EH (cell line): ENCODE data around the gene UGT1A6.

Source experiments
- DNase-seq: peaks from one replicate; pipeline ENCODE4 v3.0.0-alpha.2; 2015; ENCODE audit warnings: low read depth

The UGT1A6 gene

GRCh38 chr2:233801357-233802131 lies 108.9 kb downstream of the UGT1A6 start:
- peak; percentile 29 for DNase-seq

DNA sequence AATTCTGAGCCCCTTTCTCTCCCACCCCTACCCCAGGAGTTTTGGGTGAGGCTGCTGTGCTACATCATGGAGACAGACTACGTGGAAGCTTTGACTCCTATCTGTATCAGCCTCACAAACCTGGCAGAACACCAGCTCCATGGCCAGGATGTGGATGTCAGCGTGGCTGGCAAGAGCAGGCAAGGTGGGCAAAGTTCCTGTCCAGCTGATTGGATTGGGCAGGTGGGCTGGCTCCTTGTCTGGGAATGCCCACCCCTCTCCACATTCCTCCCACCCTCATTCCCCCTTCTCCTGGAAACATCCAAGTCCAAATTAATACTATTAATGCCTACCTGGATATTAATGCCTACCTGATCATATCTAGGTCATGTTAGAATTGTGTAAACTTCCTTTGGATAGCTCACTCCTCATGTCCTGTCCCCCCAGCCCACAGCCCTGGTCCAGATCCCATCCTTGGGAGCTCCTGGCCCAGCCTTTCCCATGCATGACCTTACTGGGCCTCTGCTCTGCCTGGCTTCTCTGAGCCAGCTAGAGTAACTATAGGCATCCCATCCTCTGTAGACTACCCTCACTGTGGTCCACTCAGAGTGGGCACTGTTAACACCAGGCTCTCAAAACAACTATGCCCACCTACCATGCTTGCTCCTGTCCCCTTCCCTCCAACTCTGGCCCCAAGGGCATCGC lies 109.6 kb downstream of the UGT1A6 start:
- no peak for DNase-seq

DNA sequence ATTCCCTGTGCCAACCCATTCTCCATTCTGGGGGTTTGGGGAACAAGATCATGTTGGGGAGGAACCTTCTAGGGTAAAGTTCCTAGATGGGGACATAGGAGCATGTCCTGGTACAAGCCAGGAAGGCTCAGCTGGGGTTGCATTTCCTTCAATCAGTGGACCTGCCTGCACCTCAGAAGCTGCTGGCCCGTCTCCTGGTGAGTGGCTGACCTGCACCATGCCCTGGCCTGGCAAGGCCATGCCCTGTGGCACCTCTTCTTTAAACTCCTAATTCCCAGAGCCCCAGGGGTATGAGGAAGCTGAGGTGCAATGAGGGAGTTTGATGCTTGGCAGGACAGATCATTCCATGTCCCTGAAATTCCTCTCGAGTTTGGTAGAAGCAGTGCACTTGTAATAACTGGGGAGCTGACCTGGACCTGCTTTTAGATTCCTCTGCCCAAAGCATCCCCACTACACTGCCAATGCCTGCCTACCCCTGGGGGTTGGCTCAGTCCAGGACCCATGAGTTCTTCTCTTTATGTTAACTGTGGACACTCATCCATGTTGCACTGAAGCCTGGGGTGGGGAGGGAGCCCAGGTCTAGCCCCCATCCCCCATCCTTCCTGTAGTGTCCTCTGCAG lies 110.7 kb downstream of the UGT1A6 start:
- no peak for DNase-seq

GRCh38 chr2:233803994-233804393 lies 111.3 kb downstream of the UGT1A6 start:
- no peak for DNase-seq

- no peak for DNase-seq
Measured at GRCh38 chr2:233807215-233807865, 114.7 kb downstream of the UGT1A6 start.

- DNase-seq: no peak
Measured at GRCh38 chr2:233807966-233808935, 115.6 kb downstream of the UGT1A6 start.

GRCh38 chr2:233810385-233810784 lies 117.7 kb downstream of the UGT1A6 start:
- DNase-seq: no peak

GRCh38 chr2:233811087-233811486 lies 118.4 kb downstream of the UGT1A6 start:
- no peak for DNase-seq

GRCh38 chr2:233811732-233812131 lies 119.0 kb downstream of the UGT1A6 start:
- DNase-seq: no peak

DNA sequence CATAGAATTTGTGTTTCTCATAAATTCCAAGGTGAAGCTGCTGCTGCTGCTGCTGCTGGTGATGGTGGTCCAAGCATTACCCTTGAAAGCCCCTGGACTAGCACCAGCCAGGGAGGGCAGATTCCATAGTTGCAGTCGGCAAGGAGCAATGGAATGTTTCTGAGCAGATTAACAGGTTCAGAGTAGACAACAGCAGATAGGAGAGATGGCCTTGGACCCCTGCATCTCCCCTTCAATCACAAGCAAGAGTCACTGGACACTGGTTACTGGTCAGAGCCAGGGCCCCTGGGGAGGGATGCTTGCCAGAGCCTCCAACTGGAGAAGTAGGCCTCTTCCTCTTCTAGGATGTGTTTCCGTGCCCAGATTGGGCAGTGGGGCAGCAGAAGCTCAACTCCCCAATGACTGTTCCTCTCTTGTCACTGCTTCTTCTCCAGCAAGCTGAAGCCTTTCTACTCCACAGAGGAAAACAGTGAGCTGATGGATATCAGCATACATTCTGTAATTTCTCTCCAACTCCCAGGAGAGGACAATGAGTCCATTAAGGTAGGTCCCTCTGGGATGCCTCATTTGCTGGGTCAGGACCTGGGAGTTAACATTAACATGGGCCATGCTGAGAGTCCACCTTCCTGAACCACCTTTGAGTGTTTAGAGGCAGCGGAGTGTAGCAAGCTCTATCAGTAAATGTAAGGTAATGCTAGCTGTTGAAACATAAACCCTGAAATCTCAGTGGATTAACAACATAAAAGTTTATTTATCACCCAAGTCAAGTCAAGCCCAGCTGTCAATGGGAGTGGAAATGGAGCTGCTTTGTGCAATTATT lies 120.8 kb downstream of the UGT1A6 start:
- DNase-seq: no peak

GRCh38 chr2:233814056-233814835 lies 121.6 kb downstream of the UGT1A6 start:
- DNase-seq: peak; percentile 34

DNA sequence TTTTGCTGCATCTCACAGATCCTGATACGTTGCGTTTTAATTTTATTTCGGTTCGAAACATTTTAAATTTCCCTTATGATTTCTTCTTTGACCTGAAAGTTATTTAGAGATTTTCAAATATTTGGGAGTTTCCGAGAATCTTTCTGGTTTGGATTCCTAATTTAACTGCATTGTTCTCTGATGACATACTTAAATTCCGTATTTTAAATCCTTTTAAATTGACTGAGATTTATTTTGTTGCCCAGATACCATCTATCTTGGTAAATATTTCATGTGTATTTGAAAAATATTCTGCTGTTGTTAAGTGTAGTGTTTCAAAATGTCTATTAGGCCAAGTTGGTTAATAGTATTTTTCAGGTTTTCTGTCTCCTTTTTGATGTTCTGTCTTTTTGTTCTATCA lies 123.2 kb downstream of the UGT1A6 start:
- peak; percentile 55 for DNase-seq

GRCh38 chr2:233816334-233816733 lies 123.6 kb downstream of the UGT1A6 start:
- peak; percentile 15 for DNase-seq

GRCh38 chr2:233816771-233817170 lies 124.1 kb downstream of the UGT1A6 start:
- peak; percentile 25 for DNase-seq

DNA sequence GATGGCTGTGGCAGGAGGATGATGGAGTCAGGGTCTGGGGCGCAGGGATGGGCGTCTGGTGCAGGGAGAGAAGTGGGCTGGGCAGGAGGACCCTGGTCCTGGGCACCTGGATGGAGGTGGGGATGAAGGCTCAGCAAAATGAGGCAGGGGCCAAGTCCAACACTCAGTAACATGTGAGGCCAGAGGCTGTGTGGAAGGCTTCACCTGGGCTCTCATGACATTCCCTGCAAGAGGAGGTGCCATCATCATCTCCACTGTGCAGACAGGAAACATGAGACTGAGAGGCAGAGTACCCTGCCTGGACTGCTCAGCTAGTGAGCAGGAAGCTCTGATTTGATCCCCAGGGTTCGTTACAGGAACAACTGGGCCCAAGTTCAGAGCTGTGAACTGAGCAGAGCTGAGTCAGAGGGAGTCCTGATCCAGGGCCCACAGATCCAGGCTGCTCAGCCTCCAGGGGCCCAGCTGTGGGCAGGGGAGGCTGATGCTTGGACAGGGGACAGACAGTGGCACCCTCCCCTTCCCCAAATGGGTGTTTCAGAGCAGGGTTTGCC lies 124.7 kb downstream of the UGT1A6 start:
- DNase-seq: peak; percentile 40

DNA sequence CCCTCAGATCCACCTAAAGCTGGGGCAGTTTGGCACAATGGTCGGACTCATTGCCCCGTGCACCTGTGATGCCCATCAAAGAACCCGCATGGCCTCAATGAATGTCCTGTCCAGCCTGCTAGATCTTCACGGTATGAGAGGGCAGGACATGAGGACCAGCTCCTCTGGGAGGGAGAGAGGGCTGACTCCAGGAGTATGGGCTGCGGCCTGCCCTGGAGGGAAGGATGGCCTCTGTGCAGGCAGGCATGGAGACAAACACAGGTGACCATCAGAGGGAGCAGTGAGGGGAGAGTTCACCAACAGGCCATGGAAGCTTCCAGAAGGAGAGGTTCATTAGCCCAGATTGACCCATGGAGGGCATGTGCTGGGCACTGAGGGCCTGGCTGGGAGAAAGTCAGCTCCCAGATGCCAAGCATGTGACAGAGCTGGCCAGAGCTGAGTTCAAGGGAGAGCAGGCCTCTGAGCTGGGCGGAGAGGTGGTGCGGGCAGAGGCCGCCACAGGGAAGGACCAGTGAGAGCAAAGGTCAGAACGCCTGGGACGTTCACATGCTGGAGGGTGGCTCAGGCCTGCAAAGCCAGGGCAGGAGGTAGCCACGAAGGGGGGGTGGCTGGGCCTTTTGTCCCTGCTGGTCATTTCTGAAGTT lies 125.4 kb downstream of the UGT1A6 start:
- DNase-seq: no peak

DNA sequence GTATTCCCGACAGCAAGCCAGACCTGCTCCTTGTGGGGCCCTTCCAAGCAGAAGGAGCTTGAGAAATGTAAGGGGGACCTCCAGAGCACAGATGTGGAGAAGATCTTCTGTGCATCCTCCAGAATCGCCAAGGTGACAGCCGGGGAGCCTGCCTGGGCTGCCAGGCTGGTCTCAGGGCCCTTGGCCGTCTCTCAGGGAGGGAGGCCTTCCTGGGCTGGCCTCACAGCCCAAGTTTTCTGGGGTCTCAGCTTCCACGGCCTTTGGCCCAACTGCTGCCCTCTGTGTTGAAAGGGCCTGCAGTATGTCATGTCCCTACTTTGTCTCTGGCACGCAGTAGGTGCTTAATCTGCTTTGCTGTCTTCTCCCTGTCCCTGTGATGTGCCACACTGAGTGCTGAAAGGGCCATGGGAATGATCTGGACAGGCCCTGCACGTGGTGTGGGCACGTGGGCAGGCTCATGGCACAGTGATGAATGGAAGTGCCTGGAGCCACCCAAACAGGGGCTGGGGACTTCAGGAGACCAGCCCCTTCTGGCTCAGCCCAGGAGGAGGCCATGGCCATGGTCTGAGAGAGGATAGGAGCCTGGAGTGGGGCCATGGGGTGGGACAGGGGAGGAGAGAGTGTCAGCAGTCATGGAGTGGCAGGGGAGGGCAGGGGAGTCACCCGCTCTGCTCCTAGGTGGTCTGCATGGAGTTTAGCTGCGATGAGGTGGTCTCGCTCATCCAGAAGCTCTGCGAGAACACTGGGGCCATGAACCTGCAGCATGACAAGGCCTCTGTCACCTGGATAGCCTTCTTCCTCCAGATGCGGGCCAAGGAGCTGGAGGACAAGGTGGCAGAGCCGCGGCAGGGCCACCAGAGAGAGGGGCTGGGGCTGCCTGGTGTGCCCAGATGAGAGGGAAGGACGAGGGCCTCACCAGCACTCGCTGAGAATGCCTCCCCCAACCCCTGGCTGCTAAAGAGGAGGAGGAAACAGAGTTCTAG lies 126.2 kb downstream of the UGT1A6 start:
- no peak for DNase-seq
